Tibial nerve (tissue), 4 donors: Measurements from ENCODE around the gene LATS2. TPM values are rescaled to one million over a fixed set of nuclear protein-coding genes. Genes with fewer than 3 reads are reported as not detected.

Experiments used
- DNase-seq, 2 donors: peaks; one replicate each; pipeline ENCODE4 v3.0.0-alpha.2; 2019; ENCODE audit warnings: low spot score in 2 of 2
- H3K27ac ChIP-seq, 4 donors: fragments of 200-600 bp; sonication (generic) in 3 of 4; one replicate each; pipeline ENCODE4 v1.5.1; 2017 to 2019; ENCODE audit warnings: mild to moderate bottlenecking in 1 of 4
- H3K27me3 ChIP-seq, 2 donors: fragments of 200-600 bp; sonication (generic) in 1 of 2; one replicate each; pipeline versions ENCODE4 v1.5.1 to v1.6.0; 2017 to 2019
- H3K36me3 ChIP-seq, 3 donors: fragments of 200-600 bp; sonication (generic); one replicate each; pipeline ENCODE4 v1.5.1; 2018 to 2019
- H3K4me1 ChIP-seq, 4 donors: fragments of 200-600 bp; sonication (generic) in 3 of 4; one replicate each; pipeline ENCODE4 v1.5.1; 2017 to 2019
- H3K4me3 ChIP-seq, 4 donors: fragments of 200-600 bp; sonication (generic) in 3 of 4; one replicate each; pipeline ENCODE4 v1.5.1; 2017 to 2019; ENCODE audit warnings: mild to moderate bottlenecking in 1 of 4, moderate library complexity in 1 of 4
- H3K9me3 ChIP-seq, 4 donors: fragments of 200-600 bp; sonication (generic) in 3 of 4; one replicate each; pipeline ENCODE4 v1.5.1; 2017 to 2019
- CTCF ChIP-seq, 5 experiments: fragments of 200-600 bp in 3 of 5; fragments of 450-650 bp in 2 of 5; sonication (generic) in 3 of 5; IDR thresholded peaks; one replicate each; pipeline ENCODE4 v1.5.1; 2016 to 2019; ENCODE audit warnings: antibody characterized with exemption in 5 of 5, mild to moderate bottlenecking in 3 of 5, moderate library complexity in 2 of 5
- EP300 ChIP-seq, 2 donors: sonication (generic); formaldehyde crosslinking; IDR thresholded peaks; one replicate each; pipeline ENCODE4 v1.6.1; 2017; ENCODE audit warnings: antibody characterized with exemption in 2 of 2, mild to moderate bottlenecking in 1 of 2
- POLR2A ChIP-seq, 2 donors: fragments of 450-650 bp; IDR thresholded peaks; one replicate each; pipeline ENCODE4 v1.6.1; 2017; ENCODE audit warnings: antibody characterized with exemption in 2 of 2, mild to moderate bottlenecking in 2 of 2, moderate library complexity in 2 of 2
- WGBS, 2 donors: methylation state at CpG; one replicate each; pipeline ENCODE4 v1.1.5; 2018; 5-methylcytosine and 5-hydroxymethylcytosine counted together
- total RNA-seq, 4 donors: library from RNA; depleted of rRNA; stranded (reverse); fragments of >200 nt; gene quantifications; one replicate each; pipeline ENCODE4 v1.1.0, GENCODE V29; 2016

The LATS2 gene
- total RNA-seq, 4 donors from 2014 or later = 40.2 to 49.4 (median 42.3) TPM

- Histone ChIP-seq H3K27me3 (no peaks in the 10 kb centered on the region), H3K4me3 (no peak overlapping the region), H3K4me1 (peaks cover 0 to 4% (median 0%) of the 10 kb centered on the region in 4 donors), H3K27ac (no peak overlapping the region), H3K36me3 (peaks cover 7 to 80% (median 9%) of the 10 kb centered on the region in 3 donors), H3K9me3 (no peaks in the 10 kb centered on the region)
- DNase-seq = no peak
- WGBS, 2 donors = 86 to 91% methylated on average over 11 of the region's 11 CpGs
- TF ChIP-seq POLR2A (IDR thresholded peaks at IDR 0.05) = no peak
Observed at GRCh38 chr13:20987599-20987998, 73.8 kb downstream of the LATS2 start.

GRCh38 chr13:20984879-20985278 is 76.5 kb downstream of the LATS2 start:
- no peak for TF ChIP-seq CTCF (IDR thresholded peaks at IDR 0.05)
- no peak for TF ChIP-seq EP300 (IDR thresholded peaks at IDR 0.05)
- TF ChIP-seq POLR2A (IDR thresholded peaks at IDR 0.05) = no peak
- peaks cover 4 to 94% (median 7%) of the 10 kb centered on the region in 3 donors for H3K36me3 ChIP-seq
- no peaks in the 10 kb centered on the region for H3K27me3 ChIP-seq
- H3K27ac ChIP-seq = no peak overlapping the region
- no peaks in the 10 kb centered on the region for H3K9me3 ChIP-seq
- no peaks in the 10 kb centered on the region for H3K4me1 ChIP-seq
- no peak overlapping the region for H3K4me3 ChIP-seq
- WGBS, 2 donors = 81 to 83% methylated on average over 2 of the region's 2 CpGs
- no peak for DNase-seq

- DNase-seq = no peak
- Histone ChIP-seq H3K36me3 (peaks cover 2 to 94% (median 4%) of the 10 kb centered on the region in 3 donors), H3K4me1 (no peaks in the 10 kb centered on the region), H3K9me3 (no peaks in the 10 kb centered on the region), H3K4me3 (no peak overlapping the region), H3K27me3 (no peaks in the 10 kb centered on the region), H3K27ac (no peak overlapping the region)
- 86 to 94% methylated on average over 11 of the region's 11 CpGs for WGBS, 2 donors
- no peak for TF ChIP-seq POLR2A (IDR thresholded peaks at IDR 0.05)
- no peak for TF ChIP-seq EP300 (IDR thresholded peaks at IDR 0.05)
- TF ChIP-seq CTCF (IDR thresholded peaks at IDR 0.05) = no peak
Observed at GRCh38 chr13:20983386-20983785, 78.0 kb downstream of the LATS2 start.

GRCh38 chr13:20981370-20982095 is 79.9 kb downstream of the LATS2 start:
- Histone ChIP-seq H3K27me3 (no peaks in the 10 kb centered on the region), H3K27ac (no peak overlapping the region), H3K4me3 (no peak overlapping the region), H3K4me1 (no peaks in the 10 kb centered on the region), H3K36me3 (peaks cover 0 to 92% (median 0%) of the 10 kb centered on the region in 3 donors), H3K9me3 (no peaks in the 10 kb centered on the region)
- 87% methylated on average over 18 of the region's 18 CpGs for WGBS, 2 donors
- DNase-seq = no peak
- TF ChIP-seq POLR2A (IDR thresholded peaks at IDR 0.05) (no peak), CTCF (IDR thresholded peaks at IDR 0.05) (no peak), EP300 (IDR thresholded peaks at IDR 0.05) (no peak)

GRCh38 chr13:20980899-20981298 is 80.5 kb downstream of the LATS2 start:
- TF ChIP-seq CTCF (IDR thresholded peaks at IDR 0.05) (no peak), POLR2A (IDR thresholded peaks at IDR 0.05) (no peak), EP300 (IDR thresholded peaks at IDR 0.05) (no peak)
- H3K4me1 ChIP-seq = no peaks in the 10 kb centered on the region
- no peak overlapping the region for H3K27ac ChIP-seq
- no peaks in the 10 kb centered on the region for H3K27me3 ChIP-seq
- 84 to 88% methylated on average over 3 to 4 of the region's 4 CpGs for WGBS, 2 donors
- no peak for DNase-seq
- peaks cover 0 to 94% (median 0%) of the 10 kb centered on the region in 3 donors for H3K36me3 ChIP-seq
- no peaks in the 10 kb centered on the region for H3K9me3 ChIP-seq
- no peak overlapping the region for H3K4me3 ChIP-seq
